HG03432 (cell line): Measurements from ENCODE around the gene HADHA.

Source experiments
- ATAC-seq: cut with Tn5 transposase; IDR thresholded peaks from one replicate; pipeline ENCODE4 v1.9.1; 2021; ENCODE audit warnings: mild to moderate bottlenecking, moderate library complexity; ENCODE audit not compliant: unreplicated experiment

HADHA gene

GRCh38 chr2:26195040-26195984 is 49.1 kb downstream of the HADHA start:
- ATAC-seq = no peak

GRCh38 chr2:26193578-26194231 is 50.7 kb downstream of the HADHA start:
- no peak for ATAC-seq

- ATAC-seq = no peak
These were observed 52.9 kb downstream of the HADHA start for GRCh38 chr2:26191316-26192159.

GRCh38 chr2:26190369-26190768 is 54.1 kb downstream of the HADHA start:
- ATAC-seq = no peak

- ATAC-seq = no peak
These were observed 54.7 kb downstream of the HADHA start for GRCh38 chr2:26189751-26190150.

GRCh38 chr2:26189123-26189522 is 55.3 kb downstream of the HADHA start:
- ATAC-seq = no peak

GRCh38 chr2:26187537-26188104 is 56.8 kb downstream of the HADHA start:
- no peak for ATAC-seq

- no peak for ATAC-seq
These were observed 57.3 kb downstream of the HADHA start for GRCh38 chr2:26187114-26187513.

GRCh38 chr2:26185954-26186770 is 58.3 kb downstream of the HADHA start:
- no peak for ATAC-seq

- no peak for ATAC-seq
These were observed 59.0 kb downstream of the HADHA start for GRCh38 chr2:26185304-26185928.

GRCh38 chr2:26184555-26185303 is 59.7 kb downstream of the HADHA start:
- ATAC-seq = peak; percentile 88

- ATAC-seq = no peak
These were observed 60.3 kb downstream of the HADHA start for GRCh38 chr2:26184121-26184520.

- no peak for ATAC-seq
These were observed 61.4 kb downstream of the HADHA start for GRCh38 chr2:26182887-26183630.

- ATAC-seq = no peak
These were observed 62.0 kb downstream of the HADHA start for GRCh38 chr2:26182441-26182840.

GRCh38 chr2:26179446-26179913 is 65.0 kb downstream of the HADHA start:
- ATAC-seq = no peak

- ATAC-seq = no peak
These were observed 65.5 kb downstream of the HADHA start for GRCh38 chr2:26178746-26179436.

- no peak for ATAC-seq
These were observed 66.2 kb downstream of the HADHA start for GRCh38 chr2:26178246-26178645.
